Inferior parietal cortex (tissue), 1 donor: ENCODE data around the gene PLXDC2.
"Not testable (repeated sequence)": the region's sequence is repeated elsewhere in the genome, so short reads cannot be mapped to it uniquely, and the experiment has no call there.

Experiments used
- DNase-seq: peaks from one replicate; pipeline ENCODE4 v3.0.0-alpha.2; 2016; ENCODE audit errors: extremely low spot score

The PLXDC2 gene

DNA sequence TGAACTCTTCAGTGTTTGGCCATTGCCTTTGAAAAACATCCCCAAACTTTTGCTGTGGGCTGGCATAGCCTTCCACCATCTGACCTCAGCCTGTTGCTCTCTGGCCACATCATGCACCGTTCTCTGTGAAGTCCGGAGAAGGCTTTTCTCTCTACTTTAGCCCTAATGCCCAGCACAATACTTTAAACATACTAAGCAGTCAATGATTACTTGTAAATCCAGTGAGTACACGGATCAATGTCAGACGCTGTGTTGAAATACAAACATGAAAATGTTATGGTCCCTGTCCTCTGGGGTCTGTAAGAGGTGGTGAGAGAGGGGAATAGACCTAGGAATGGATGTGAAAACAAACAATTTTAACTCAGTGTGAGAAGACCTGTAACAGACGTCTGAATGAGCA lies 297.9 kb downstream of the PLXDC2 start:
- no peak for DNase-seq

DNA sequence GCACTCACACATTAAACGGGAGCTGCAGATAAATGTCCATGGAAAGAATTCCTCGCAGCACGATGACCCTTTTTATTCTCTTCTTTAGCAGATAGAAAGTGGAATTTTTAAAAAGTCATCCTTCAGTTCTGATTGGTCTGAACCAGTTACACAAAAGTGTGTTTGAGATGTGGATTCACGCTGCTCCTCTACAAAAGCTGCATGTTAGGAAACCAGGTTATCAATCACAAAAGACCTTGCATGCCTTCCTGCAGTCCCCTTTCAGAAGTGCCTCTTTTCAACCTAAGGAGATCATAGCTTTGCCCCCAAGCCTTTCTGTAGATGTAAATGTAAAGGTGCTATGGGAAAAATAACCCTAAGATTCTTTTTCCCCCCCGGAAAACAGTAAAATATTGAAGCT lies 299.7 kb downstream of the PLXDC2 start:
- no peak for DNase-seq

DNA sequence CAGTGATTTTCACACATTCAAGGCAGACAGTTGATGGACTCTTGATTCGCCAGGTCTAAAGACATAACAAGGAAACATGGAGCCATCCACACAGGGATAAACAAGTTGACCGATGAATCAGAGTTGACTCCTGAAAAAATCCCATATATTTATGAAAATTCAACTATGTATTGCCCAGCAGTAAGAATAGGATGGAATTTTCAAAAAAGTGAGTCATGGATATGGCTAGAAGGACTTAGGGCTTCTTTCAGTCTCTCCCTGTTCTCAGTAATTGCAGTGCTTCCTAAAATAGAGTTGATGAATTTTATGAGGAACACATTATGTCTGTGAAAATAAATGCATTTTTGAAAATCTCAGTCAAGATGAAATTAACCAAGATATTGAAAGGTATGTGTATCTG lies 301.2 kb downstream of the PLXDC2 start:
- no peak for DNase-seq

DNA sequence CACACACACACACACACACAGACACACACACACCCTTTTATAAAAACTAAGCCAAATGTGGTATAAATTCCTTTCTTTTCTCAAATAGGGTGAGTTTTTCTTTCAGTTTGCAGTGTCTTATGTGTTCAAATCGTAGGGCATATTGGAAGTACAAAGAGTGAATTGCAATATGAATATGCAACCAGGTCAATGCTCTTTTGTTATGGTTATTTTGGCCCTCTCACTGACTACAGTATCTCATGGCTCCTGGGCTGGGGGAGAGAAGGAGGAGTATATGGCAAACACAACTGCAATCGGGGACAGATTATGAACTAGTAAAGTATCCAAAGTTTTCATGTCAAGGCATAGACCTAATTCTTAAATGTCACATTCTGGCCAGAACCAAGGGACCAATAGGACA lies 301.9 kb downstream of the PLXDC2 start:
- DNase-seq: no peak

DNA sequence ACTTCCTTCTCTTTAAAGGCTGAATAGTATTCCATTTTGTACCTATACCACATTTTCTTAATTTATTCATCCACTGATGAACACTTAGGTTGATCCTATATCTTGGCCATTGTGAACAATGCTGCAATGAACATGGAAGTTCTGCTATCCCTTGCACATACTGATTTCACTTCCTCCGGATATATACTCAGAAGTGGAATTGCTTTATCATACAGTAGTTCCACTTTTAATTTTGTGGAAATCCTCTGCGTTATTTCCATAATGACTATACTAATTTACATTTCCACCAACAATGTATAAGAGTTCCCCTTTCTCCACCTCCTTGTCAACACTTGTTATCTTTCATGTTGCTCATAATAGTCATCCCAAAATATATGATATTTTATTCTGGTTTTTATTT lies 312.6 kb downstream of the PLXDC2 start:
- DNase-seq: no peak

DNA sequence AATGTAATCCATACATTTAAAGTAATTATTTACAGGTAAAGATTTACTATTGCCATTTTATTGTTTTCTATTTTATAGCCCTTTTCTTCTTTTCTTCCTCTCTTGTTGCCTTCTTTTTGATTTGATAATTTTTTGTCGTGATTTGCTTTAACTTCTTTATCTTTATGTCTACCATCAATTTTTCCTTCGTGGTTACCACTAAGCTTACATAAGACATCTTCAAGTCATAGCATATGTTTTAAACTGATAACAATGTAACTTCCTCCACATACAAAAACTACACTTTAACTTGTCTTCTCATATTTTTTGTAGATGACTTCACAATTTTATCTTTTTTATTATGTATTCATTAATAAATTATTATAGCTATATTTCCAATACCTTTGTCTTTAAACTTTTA lies 316.6 kb downstream of the PLXDC2 start:
- DNase-seq: no peak

DNA sequence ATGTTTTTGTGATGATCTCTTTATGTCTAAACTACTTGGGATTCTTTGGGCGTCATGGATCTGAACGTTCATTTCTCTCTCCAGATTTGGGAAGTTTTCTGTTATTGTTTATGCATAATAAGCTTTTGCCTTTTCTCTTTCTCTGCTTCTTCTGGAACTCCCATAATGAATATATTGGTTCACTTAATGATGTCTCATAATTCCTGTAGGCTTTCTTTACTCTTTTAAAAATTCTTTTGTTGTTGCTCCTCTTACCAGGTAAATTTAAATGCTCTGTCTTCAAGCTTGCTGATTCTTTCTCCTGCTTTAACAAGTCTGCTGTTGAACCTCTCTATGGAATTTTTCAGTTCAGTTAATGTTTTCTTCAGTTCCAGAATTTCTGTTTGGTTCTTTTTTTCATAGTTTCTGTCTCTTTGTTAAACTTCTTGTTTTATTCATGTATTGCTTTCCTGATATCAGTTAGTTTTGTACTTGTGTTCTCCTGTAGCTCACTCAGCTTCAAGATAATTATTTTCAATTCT lies 317.5 kb downstream of the PLXDC2 start:
- DNase-seq: no peak

DNA sequence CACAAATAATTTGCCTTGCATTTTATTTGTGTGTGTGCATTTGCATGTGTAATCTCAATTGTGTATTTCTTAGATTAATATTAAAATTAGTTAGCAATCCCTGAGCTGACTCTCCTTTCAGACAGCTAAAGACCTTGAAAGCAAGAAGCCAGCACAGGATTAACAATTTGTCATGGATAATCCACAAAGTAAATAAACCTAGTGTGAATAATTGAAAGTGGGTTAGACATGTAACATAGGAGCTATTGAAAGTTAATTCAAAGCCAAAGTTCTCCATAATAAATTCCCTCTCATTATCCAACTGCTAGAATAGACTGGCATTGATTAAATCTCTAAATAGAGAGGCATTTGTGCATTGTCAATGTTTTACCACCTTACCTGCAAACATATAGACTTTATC lies 326.1 kb downstream of the PLXDC2 start:
- DNase-seq: no peak

DNA sequence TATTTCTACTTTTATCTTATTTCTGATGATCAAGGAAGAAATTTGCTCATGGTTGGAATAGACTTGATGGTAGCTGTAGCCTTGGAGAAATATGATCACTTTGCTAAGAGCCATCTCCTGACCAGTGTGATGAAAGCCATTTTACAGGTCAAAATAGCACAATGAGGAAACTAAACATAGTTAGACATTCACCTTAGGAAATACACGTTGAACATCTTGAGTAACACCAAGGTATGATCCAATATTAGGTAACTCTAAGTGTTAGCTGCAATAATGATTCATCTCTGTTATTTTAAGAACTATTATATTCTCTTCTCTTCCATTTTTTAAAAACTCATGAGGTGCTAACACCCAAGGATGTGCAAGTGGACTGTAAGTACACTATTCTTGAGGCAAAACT lies 328.0 kb downstream of the PLXDC2 start:
- DNase-seq: no peak

DNA sequence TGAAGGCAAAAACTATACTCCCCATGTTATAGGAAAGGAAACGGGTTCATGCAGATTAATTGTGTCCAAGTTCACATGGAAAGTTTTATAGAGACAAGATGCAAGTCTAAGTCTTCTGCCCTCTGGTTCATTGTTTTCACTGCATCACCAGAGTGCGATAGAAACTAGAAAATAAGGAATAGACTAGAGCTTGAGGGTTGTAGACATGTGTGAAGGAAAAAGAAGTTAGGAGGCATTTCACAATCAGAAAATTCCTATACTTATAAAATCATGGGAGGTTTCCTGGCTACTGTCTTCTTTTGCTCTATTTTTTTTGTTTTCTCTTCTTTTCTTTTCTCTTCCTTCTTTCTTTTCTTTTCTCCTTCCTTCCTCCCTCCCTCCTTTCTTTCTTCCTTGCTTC lies 329.8 kb downstream of the PLXDC2 start:
- DNase-seq: no peak

DNA sequence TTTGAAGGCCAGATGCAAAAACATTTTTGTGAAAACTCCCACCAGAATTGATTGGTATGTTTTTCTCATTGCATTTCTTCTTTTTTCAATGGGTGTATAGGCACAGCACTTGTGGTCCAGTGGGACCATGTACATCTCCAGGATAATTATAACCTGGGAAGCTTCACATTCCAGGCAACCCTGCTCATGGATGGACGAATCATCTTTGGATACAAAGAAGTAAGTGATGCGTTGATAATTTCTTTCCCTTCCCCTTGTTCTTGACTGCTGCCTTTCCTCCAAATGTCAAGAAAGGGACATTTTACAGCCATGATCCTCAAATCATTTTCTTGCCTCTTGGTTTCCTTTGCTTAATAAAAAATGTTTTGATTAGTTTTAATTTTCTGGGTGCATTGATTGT lies 331.5 kb downstream of the PLXDC2 start:
- no peak for DNase-seq

DNA sequence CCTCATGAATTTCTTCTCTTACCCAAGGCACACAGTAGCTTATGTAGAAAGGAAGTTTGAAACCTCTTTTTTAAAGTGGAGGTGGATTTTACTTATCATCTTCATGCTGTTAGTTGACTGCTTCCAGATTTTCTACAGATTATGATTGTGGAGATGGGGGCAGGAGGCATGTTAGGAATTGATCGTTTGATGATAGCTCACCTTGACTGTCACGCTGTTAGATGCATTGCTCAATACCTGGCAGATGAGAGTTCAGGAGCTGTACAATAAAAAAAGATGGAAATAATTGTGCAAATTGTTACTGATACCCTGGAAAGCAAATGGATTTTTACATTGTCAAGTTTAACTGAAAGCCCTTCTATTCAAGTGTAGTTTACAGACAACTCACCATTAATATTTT lies 340.3 kb downstream of the PLXDC2 start:
- DNase-seq: no peak

DNA sequence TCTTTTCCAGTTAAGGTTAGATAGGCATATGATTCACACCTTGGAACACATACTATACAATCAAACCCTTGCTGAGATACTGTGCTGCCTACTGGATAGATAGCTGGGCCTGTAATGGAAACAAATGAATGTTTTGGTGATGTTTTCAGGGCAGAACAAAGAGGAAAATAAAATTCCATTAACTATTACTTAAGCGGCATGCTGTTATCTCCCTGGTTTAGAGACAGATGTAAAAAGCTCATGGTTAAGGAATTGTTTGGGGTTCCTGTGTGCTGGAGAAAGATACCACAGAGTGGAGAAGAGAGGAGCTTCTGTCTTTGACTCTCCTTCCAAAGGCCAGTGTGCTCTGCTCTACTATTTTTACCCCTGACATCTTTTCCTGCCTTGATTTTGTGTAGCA lies 341.1 kb downstream of the PLXDC2 start:
- DNase-seq: no peak

DNA sequence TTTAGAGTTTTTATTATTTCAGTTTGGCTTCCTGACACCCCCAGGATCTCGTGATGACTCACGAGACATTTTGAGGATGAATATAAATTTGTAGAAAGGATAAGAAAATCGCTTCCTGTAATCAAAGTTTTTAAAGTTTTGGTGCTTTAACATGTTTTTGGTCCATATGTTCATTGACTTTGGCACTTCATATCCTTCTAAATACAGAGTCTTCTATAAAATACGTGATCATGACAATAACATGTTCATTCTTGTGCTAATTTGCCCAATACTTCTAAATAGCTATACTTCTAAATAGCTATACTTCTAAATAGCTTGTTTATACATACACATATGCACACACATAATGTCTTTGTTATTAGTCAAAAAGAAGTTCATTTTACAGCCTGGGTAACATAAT lies 341.9 kb downstream of the PLXDC2 start:
- no peak for DNase-seq

DNA sequence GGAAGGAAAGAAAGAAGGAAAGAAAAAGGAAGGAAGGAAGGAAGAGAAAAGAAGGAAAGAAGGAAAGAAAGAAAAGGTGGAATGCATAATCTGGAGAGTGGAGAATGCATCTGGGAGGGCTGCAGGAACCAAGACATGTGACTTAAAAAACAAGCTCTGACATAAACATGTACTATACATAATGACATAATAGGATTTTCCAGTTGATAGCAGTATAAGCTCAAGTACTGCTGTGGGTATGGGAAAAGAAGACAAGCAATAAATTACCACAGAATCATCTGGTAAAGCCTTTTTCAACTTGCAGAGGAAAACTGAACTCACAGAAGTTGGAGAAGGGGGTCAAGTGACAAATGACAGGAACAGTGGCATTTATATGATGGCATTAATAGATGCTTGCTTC lies 345.9 kb downstream of the PLXDC2 start:
- no peak for DNase-seq

DNA sequence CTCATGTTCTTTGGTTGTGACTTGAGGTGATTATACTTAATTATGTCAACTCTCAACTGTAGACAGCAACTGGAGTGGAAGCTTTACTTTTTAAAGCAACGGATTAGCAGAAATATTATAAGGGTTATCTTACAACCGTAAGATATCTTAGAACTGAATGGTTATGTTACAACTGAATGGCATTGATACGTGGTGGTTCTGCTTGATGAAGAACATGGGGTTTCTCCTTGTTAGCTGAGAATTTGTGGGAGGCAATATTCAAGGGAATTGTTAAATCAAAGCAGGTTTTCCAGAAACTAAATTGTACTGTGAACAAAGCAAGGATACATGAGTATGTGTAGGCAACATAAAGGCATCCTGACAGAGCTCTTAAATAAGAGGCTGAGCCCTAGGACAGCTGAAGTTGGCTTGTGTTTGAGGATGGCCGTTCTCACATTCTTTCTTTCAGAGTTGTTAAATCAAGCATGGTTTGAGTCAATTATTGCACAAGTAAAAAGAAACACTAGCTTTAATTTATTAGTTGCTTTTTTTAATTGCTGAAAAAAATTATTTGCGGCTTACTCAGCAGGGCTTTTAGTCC lies 350.0 kb downstream of the PLXDC2 start:
- no peak for DNase-seq

DNA sequence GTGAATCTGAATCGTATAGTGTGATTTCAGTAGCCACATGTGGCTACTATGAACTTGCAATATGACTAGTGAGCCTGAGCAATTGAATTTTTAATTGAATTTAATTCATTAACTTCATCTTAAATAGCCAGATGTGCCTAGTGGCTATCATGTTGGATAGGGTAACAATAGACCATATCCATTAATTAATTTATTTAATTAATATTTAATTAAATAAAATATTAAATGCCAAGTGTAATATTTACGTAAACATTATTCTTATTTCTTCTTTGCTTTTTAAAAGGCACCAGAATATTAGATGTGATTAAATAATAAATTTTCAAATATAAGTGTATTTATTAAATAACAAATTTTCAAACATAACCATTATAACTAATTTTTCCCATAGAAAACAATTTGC lies 354.4 kb downstream of the PLXDC2 start:
- no peak for DNase-seq

DNA sequence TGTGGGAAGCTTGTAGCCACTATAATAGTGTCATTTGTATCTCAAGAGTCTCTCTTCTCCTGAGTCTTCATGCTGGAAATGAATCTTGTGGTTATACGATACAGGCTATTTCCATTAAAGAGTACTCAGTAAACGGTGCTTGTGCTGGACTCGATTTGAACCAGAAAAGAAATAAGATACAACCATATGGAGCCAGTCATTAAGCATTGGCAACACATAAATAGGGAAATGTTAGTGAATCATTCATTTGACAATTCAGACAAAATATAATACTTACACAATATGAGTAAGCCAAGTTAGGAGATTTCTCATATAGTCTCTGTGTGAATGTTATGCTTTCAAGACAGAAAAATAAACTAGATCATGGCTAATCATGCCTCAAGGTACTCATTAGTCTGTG lies 356.8 kb downstream of the PLXDC2 start:
- DNase-seq: no peak

DNA sequence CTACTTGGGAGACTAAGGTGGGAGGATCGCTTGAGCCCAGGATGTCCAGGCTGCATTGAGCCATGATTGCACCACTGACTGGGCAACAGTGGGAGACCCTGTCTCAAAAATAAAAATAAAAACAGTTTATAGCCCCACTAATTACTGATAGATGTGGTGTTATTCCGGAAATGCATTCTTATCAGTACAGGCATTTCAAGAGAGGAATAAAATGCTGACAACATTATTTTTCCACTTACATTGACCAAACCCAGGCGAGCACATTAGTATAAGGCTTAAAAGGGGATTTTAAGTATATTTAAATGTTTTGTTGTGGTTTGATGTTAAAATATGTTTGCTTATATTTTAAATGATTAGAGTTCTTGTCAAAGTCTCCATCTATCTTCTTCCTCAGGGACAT lies 359.5 kb downstream of the PLXDC2 start:
- no peak for DNase-seq

DNA sequence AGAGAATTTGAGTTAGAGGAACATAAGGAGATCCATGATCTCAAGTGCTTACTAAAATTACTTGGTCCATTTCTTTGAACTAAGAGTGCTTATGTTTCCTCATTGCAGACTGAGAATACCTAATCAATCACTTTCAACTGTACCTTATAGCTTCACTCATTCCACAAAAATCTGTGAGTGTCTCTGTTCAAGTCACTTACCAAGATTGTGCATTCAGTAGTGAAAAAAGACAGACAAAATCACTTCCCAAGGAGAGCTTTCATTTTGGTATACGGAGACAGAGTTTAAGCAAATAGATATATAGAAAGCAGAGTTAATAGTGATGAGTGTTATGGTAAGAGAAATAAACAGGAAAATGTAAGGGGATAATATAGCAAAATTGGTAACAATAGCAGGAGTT lies 364.5 kb downstream of the PLXDC2 start:
- no peak for DNase-seq

DNA sequence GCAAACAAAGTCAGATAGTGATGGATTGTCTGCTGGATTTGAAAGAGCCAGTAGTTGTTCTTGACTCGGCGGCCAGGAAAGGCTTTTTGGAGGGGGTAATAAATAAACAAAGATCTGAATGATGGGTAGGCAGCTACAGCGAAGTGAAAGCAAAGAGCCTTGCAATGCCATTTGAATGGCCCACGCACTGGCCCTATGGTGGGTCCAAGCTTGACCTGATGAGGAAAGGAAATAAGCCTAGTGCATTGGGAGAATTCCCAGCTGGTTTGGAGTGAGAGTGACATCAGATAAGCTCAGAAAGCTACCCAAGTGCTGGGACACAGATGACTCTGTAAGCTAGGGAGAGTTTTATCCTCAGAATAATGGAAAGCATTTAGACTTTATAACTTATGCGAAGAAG lies 365.2 kb downstream of the PLXDC2 start:
- no peak for DNase-seq

DNA sequence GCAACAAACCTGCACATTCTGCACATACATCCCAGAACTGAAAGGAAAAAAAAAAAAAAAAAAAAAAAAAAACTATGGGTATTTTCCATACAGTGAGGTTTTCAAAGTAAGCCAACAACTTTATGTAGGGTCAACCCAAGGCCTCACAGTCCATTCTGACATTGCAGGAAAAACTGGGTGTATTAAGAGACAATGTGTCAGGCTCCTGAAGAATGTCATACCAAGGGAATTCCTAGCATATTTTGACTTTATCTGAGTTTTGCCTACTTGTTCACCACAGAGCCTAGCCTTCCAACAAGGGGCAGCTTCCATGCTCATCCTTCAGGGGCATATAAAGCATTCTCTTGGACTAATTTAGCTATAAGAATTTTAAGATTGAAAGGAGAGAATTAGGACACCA lies 368.9 kb downstream of the PLXDC2 start:
- no peak for DNase-seq

DNA sequence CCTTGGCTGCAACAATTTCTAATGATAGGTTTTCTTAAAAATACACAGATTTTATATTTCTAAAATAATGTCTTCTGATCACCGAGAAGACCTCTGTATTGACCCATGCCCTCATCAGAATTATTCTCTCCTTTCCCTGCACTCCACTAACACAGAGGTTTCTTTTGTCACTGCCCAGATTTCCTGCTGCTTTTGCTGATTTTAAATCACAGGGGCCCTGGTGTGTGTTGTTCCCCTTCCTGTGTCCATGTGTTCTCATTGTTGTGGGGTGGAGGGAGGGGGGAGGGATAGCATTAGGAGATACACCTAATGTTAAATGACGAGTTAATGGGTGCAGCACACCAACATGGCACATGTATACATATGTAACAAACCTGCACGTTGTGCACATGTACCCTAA lies 375.2 kb downstream of the PLXDC2 start:
- not testable (repeated sequence) for DNase-seq

DNA sequence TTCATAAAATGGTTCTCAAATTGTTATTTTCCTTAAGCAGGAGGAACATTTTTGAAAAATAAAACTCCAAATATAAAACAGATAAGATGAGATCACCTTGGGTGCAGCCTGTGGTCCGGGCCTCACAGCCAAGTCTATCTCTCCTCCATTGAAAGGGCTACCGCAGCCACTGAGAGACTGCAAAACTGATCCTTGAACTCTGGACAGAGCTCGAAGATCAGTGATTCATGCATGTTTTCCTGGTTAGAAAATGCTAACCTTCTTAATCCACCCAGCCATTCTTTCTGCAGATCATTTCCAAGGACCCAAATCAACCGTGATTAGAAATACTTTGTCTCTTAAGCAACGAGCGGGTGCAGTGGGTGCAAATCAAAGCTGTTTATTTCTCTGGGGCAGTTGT lies 378.8 kb downstream of the PLXDC2 start:
- DNase-seq: no peak

DNA sequence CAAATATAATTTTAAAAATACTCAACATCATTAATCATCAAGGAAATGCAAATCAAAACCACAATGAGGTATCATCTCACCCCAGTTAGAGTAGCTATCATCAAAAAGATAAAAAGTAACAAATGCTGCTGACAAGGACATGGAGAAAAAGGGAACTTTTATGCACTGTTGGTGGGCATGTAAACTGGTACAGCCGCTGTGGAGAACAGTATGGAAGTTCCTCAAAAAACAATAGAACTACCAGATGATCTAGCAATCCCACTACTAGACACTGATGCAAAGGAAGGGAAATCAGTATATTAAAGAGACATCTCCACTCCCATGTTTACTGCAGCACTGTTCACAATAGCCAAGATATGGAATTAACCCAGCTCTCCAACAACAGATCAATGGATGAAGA lies 384.5 kb downstream of the PLXDC2 start:
- no peak for DNase-seq
